ENCODE results near the gene SLC38A3.
"Not testable (repeated sequence)": the region's sequence is repeated elsewhere in the genome, so short reads cannot be mapped to it uniquely, and the experiment has no call there.

SLC38A3 gene

DNA sequence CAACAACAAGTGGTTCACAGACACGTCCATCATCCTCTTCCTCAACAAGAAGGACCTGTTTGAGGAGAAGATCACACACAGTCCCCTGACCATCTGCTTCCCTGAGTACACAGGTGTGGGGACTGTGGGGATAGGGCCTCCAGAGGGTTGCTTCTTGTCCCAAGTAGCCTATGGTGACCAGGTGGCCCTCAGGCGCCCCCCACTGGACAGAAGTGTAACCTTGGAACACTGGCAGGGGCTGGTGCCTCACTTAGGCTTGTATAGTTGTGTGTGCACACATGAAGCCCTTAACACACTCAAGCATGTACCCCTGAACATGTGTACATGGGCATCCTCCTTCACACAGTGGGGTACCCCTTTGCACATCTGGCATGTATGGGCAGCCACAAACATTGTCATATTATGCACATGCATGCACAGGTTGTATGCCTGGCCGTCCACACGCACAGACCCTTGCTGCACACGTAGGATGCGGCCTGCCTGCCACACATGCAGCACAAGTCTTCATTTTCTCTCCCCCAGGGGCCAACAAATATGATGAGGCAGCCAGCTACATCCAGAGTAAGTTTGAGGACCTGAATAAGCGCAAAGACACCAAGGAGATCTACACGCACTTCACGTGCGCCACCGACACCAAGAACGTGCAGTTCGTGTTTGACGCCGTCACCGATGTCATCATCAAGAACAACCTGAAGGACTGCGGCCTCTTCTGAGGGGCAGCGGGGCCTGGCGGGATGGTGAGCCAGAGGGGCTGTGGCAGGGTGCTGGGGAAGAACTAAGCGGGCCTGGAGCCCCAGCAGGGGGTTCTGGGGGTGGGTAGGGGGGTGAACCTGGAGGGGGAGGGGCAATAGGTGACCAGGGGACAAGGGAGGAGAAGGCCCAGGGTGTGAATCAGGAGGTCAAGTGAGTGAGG is 52.2 kb downstream of the SLC38A3 start:
- no peak for DNase-seq

DNA sequence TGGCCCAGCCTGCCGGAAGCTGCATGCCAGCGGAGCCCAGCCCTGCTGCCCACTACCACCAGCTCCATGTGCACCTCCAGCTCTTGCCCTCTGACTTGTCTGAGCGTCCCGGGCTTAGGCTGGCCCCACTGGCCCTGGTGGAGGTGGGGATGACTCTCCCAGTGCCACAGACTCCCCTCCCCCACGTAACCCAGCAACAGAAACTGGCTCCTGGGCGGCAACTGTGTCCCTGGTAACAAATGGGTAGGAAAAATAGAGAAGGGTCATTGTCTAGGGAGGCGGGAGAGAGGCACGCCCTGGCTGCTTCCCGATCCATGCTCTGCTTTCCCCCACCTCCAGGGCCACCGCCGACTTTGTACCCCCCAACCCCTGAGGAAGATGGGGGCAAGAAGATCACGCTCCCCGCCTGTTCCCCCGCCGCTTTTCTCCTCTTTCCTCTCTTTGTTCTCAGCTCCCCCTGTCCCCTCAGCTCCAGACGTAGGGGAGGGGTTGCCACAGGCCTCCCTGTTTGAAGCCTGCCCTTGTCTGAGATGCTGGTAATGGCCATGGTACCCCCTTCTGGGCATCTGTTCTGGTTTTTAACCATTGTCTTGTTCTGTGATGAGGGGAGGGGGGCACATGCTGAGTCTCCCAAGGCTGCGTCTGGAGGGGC is 53.1 kb downstream of the SLC38A3 start:
- DNase-seq: no peak

DNA sequence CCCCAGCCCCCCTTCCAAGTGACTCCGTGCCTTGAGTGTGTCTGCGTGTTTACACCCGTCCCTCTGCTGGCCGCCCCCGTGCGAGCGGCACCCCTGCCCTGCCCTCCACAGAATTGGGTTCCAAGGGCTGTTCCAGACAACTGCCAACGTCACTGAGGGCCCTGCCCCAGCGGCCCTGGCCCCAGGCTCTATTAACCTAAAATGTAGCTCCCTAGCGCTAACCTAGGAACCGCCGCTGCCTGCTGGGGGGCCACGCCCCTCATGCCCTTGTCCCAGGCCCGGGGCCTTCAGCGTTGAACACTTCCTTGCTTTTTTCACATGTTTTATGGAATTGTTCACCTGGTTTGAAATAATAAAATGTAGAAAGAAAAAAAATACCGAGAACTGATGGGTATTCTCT is 53.9 kb downstream of the SLC38A3 start:
- DNase-seq: no peak

DNA sequence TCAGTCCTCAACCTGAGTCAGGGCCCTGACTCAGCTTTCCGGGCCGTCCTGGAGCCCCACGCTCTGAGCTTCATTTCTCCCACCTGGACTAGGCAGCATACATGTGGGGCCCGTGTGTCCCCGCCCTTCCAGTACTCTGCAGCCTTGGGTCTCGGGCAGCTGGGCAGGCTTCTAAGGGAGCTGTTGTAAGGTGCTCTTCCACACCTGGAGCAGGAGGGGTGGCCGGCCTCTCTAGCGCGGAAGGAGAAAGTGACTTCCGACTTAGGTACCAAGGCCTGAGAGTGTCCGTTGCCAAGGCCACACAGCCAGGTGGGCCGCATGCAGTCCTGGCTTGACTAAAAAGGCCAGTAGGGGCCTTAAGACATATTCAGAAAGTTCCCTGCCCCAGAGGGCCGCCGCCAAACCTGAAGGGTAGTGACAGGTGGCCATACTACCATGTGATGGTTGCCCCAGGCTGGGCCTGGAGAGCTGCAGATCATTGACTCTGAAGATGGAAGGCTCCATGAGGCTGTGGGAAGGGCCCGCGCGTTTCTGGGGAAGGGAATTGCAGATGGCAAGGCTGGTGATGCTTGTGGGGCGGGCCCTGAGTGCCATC is 54.5 kb downstream of the SLC38A3 start:
- DNase-seq: no peak

DNA sequence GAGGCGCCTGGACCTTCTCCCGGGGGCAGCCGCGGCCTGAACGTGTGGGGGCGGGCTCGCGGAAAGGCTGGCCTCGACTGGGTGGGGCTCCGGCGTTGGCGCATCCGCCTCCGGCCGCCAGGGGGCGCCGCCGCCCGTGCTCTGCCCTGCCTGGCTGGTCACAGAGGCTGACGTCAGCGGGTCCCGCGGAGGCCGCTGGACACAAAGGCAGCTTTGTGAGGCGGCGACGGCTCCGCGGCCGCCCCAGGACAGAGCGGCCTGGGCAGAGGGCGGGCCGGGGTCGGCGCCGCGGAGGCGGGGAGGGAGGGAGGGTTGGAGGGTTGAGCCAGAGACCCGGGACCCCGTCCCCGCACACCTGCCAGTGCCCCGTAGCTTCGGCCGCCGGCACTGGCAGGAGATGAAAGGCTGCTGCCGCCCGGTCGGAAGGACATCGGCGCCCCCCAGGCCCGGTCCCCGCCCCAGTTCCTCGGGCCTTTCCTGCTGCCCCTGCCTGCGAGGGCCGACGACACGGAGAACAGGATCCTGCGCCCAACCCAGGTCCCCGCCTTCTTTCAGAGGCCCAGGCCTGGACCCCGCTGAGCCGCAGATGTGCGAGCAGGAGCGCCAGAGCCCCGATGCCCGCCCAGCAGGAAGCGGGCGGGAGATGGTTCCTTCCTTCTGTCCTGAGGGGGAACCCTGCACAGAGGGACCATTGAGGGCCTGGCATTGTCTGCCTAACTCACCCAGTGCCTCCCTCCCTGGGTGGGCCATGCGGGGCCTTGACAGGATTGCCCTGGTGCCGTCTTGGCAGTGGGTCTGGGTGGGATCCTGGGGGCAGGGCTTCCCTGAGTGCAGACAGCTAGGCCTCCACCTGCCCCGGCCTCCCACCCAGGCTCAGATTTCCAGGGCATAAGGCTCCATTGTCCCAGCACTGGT is 55.2 kb downstream of the SLC38A3 start:
- peak; percentile 70 for DNase-seq

DNA sequence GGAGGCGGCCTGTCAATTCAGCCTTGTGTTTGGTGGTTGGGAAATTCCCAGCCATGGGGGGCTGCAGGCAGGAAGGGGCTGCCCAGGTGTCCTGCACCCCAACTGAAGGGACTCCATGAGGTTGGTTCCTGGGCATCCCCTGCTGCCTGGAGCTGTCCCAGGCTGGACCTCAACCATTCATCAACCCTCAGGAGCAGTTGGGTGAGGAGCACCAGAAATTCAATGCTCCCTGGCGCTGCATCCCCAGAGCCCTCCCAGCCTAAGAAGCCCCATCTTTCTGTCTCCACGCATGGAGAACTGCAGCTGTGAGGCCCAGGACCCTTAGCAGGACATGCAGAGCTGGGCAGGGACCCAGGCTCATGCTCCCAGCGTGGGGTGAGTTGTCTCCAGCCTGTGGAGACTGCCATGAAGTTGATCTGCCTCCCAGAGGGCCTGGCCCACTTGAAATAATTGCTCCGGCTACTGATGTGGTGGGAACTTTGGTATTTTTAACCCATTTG is 55.9 kb downstream of the SLC38A3 start:
- no peak for DNase-seq

DNA sequence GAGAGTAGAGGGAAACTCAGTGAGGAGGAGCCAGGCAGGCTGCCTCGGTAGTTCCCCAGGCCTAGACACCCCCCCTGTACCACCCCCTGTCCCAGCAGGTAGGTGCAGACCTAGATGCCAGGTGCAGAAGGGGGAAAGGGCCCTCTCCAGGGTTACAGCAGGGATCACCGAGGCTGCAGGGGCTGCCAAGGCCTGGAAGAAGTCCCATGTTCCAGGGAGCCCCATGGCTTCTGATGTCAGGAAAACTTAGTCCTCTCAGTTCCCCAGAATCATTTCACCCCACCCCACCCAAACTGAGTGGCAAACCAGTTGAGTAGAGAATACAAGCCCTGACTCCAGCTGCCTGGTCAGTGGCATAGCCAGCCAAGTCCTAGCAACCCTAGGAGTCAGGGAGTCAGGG is 56.4 kb downstream of the SLC38A3 start:
- DNase-seq: no peak

DNA sequence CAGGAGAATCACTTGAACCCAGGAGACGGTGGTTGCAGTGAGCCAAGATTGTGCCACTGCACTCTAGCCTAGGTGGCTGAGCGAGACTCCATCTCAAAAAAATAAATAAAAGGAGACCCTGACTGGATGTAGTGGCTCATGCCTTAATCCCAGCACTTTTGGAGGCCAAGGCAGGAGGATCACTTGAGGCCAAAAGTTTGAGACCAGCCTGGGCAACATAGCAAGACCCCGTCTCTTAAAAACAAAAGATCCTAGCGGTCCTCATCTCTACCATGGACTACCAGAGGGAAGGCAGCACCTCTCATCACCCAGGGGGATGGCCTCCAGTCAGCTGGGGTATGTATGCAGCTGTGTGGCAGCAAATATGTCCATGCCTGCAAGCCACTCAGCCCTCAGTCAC is 57.1 kb downstream of the SLC38A3 start:
- not testable (repeated sequence) for DNase-seq

DNA sequence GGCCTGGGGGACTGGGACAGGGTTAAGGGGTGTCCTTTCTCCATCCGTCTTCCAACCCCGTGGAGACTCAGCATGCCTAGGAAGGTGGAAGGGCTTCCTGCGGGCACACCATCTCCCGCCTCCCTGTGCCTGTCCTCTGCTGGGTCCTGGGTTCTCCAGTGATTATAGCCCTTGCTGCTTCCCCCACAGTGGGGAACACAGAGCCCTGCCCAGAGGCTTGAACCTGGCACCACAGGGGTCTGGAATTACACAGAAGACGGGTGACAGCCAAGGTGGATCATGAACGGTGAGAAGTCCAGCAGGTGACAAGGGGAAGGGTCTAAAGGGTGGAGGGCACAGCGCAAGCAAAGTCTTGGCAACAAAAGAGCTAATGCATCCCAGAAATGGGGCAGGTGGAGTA is 57.7 kb downstream of the SLC38A3 start:
- no peak for DNase-seq

DNA sequence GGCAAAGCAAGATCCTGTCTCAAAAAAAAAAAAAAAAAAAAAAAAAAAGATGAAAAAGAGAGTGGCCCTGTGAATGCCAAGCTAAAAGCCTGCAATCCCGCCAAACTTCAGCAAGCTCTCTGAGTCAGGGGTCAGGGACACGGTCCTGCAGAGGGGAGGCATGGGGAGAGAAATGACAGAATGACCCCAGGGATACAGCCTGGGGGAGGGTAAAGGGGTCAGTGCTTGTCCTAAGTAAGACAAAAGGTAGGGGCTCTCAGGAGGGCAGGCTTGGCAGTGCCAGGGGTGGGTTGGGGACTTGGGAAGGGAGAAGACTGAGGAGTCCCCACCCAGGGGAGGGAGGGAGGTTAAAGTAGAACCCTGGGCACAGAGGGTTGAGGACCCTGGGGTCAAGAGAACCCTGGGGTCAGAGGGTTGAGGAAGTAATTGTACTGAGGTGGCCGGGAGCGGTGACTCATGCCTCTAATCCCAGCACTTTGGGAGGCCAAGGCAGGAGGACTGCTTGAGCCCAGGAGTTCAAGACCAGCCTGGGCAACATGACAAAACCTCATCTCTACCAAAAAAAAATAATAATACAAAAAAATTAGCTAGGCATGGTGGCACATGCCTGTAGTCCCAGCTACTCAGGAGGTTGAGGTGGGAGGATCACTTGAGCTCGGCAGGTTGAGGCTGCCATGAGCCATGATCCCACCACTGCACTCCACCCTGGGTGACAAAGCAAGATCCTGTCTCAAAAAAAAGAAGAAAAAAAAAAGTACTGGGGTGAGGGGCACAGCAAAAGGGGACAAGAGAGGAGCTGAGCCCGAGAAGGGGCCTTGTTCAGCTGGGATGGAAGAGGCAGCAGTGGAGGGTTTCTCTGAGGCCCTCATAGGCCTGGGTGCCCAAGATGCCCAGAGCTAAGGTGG is 58.7 kb downstream of the SLC38A3 start:
- DNase-seq: no peak

DNA sequence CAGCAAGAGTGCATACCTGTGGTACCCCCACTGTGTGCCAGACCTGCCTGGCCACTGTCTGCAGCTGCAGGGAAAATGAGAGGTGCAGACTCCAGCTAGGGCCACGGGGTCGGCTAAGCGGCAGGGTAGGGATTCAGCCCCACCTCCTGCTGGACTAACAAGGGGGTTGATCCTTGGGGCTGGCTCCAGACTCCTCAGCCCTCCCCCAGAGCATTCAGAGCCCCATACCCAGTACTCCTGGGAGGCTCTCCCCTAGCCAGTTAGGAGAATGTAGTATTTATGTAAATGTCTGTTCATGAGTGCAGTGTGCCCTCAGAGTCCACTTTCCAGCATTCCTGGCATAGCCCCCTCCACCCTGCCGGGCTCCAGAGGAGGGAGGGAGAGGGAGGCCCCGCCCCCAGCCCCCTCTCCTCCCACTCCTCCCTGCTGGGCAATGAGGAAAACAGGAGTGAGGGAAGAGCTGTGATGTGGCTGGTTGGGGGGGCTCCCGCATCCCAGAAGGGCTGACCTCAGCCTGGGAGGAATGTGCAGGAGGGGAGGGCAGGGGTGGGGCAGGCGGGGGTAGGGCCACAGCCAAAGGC is 59.4 kb downstream of the SLC38A3 start:
- DNase-seq: no peak

DNA sequence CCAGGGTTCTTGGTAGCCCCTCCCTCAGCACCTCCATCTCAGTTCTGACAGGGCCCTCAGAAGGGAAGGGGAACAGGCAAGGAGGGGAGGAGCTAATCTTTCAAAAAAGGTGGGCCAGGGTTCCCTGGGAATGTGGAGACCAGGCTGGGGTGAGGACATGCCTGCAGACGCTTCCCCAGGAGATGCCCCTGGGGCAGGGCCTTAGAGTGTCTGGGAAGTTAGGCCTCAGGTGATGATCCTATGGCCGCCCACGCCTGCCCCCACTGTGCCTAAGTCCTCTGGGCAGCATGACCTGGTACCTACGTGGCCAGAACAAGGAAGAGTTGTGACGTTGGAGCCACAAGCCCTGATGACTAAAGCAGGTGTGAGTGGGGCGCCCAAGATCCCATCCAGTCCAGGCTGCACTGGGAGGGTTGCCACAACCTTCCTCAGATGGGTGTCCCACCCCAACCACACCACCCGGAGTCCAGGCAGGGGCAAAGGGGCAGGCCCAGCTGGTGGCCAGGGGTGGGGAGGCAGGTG is 60.0 kb downstream of the SLC38A3 start:
- no peak for DNase-seq

DNA sequence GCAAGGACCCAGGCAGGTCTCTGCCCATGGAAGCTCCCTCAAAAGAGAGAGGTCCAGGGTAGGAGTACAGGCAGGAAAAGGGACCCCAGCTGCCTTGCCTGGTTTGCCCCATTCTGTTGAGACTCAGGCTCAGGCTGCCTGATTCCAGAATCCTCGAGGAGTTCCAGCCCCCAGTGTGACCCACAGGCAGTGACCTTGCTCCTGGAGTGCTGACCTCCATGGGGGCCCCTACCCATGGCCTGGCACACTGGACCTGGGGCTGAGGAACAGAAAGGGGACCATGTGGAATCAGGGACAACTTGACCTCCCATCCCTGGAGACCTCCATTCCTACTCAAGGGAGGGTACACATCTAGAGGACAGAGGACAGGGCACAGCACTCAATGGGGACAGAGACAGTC is 60.5 kb downstream of the SLC38A3 start:
- DNase-seq: no peak

DNA sequence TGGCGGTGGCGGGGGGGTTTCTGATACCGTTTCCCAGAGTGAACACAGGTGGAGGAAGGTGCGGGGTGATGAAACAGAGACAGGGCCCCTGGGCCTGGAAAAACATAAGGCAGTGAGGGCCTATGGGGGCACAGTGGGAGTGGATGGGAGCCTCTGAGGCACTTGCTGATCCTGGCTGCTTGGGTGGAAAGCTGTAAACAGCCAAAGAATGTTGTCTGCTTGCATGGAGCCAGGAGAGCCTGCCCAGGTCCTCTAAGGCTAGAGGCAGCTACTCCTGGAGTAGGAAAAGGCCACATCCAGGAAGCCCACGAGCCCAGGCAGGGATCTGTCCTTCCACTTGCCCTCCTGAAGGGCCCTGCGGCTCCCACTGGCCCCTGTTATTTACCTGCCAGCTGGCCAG is 60.9 kb downstream of the SLC38A3 start:
- no peak for DNase-seq

DNA sequence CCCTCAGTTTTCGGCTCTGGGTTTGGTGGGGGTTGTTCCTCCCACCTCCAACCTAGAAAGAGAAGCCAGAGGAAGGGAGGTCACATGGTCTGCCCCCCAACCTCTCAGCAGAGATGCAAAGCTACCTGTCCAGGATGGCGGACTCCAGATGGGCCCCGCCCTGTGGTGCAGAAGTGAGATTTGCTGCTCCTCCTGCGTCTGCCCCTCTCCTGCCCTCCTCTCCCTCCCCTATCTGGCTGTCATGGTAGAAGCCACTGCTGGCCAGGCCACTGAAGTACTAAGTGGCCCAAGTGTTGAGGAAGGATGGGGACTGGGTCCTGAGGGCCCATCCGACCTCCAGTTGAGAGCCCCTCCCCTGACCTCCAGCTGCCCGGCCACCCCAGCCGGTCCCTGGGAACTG is 61.8 kb downstream of the SLC38A3 start:
- DNase-seq: no peak

DNA sequence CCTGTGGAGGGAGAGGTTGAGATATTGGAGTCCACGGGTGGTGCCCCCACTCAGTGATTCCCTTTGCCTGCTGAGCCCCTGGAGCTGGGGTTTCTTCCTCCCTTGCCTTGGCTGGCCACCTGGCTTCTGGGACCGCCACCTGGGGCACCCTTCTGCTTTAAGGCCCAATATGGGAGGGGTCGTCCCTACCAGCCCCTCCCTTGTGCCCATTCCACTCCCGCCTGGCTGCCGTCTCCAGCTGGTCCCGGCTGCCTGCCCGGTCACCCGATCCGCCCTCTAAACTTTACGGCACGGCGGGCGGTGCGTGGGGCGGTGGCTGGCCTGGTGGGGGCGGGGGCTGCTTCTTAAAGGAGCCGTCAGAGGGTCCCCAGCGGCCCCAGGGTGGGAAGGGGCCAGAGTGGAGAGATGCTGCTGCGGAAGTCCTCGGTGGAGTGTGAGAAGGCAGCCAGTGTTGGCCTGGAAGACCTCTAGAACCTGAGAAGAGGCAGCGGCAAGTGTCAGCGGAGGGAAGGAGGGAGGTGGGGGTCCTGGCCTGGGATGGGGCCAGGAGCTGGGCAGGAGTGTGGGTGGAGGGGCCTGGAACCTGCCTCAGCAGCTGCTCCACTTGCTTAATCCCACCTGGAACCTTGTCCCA is 62.3 kb downstream of the SLC38A3 start:
- no peak for DNase-seq

DNA sequence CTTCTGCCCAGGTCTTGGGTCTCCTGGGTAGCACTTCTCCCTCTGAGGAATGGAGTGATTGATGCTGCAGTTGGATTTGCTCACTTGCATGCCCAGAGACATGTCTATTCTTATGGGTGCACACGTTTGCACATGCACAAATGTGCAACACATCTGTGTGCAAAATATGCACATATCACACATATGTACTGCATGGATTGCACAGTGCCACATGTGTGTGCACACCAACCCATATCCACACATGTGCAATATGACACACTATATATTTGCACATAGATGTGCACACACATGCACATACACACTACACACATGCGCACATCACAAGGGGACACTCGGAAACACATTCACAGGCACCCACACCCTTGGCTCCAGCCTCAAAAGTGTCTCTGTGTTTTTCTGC is 63.2 kb downstream of the SLC38A3 start:
- no peak for DNase-seq

DNA sequence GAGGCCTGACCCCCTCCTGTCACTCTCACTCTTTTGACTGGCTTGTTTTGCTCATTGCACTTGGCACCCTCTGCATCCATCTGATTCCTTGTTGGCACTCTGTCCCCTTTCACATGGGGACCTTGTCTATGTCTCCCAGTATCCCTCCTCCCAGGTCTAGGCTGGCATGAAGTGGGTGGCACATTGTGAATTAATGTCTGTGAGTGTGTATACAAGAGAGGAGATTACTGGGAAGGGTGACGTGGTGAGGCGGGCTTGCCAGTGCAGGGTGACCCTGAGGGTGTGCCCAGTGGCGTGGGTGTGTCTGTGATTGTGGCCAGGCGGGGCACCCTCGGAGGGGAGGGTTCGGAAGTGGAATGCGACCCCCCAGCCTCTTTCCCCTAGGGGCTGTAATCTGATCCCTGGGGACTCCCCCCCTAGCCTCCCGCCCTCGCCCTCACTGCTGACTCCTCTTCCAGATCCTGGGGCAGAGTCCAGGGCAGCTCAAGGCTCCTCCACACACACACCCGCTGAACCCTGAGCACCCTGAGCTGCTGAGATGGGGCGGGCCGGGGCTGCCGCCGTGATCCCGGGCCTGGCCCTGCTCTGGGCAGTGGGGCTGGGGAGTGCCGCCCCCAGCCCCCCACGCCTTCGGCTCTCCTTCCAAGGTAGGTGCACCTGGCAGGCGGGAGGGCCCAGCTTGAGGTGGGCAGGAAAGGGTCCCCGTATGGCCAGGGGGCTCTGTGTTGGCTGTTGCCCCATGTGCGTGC is 63.8 kb downstream of the SLC38A3 start, which contains the start of gene SEMA3B:
SEMA3B (plus strand) TSS at position 445 of the 749 bp plus-strand sequence; CDS start at position 539, 94 bp downstream.
- no peak for DNase-seq

DNA sequence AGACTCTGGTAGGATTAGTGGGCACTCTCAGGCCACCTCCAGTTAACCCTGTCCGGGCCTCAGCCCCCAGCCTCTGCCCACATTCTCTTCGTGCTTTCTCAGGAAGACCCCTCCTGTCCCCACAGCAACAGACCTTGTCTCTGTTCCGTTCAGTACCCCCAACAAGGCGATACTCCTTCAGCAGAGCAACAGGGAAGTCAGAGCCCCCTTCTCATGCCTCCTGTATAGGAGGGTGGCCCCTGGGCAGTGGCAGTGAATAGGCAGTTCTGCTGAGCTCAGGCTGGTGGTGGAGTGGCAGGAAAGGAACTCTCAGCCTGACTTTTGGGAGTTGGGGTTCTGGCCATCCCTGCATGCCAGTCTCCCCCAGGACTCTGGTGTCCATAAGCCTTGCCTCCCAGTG is 64.4 kb downstream of the SLC38A3 start:
- DNase-seq: no peak

DNA sequence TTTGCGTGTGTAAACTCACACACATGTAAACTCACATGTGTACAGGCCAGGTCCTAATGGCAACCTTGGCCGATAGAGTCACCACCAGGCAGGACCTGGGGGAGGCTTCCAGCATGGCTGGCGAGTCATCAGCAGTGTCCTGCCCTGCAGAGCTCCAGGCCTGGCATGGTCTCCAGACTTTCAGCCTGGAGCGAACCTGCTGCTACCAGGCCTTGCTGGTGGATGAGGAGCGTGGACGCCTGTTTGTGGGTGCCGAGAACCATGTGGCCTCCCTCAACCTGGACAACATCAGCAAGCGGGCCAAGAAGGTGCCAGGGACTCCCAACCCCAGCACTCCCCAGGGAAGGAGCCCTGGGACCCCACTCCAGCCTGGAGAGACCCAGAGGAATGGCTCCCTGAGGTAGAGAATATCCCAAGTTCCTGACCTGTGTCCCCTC is 64.9 kb downstream of the SLC38A3 start:
- no peak for DNase-seq

All from GDM1 (cell line).